ENCODE data around the gene POLR3G.
A peak's percentile ranks its signal among the peaks of the same experiment; 100 is the strongest.

POLR3G gene

GRCh38 chr5:90474235-90475107 is at the start of gene POLR3G, which contains the start of gene MBLAC2:
POLR3G (plus strand) TSS chr5:90474864; CDS start chr5:90485568, 10,704 bp downstream.
MBLAC2 (minus strand) TSS chr5:90474771; CDS start chr5:90474292, 479 bp downstream.
- H3K4me1 ChIP-seq (ENCODE audit: insufficient read depth, low read length), result peaks cover 26% of the 10 kb centered on the region
- peak within 1 kb of the TSS; percentile 93 for H3K9ac ChIP-seq (ENCODE audit: low read depth, low read length)
- peak within 1 kb of the TSS; percentile 99 for H3K4me3 ChIP-seq (ENCODE audit: low read length)
- peak within 1 kb of the TSS; percentile 88 for H3K27ac ChIP-seq (ENCODE audit: low read length)
- H3K27me3 ChIP-seq (ENCODE audit: insufficient read depth, low read length), result no peaks in the 10 kb centered on the region
- H3K9me3 ChIP-seq (ENCODE audit: insufficient read depth, low read depth, low read length), result no peaks in the 10 kb centered on the region
- H3K36me3 ChIP-seq (ENCODE audit: insufficient read depth, low read depth, low read length), result peaks cover 21% of the 10 kb centered on the region; the same call in 1 of the 2 replicates

GRCh38 chr5:90434116-90434714 is 40.4 kb upstream of the POLR3G start:
- H3K27ac ChIP-seq (ENCODE audit: low read length), result no peak overlapping the region
- no peaks in the 10 kb centered on the region for H3K27me3 ChIP-seq (ENCODE audit: insufficient read depth, low read length)
- H3K9me3 ChIP-seq (ENCODE audit: insufficient read depth, low read depth, low read length), result no peaks in the 10 kb centered on the region
- no peak overlapping the region for H3K4me3 ChIP-seq (ENCODE audit: low read length)
- no peaks in the 10 kb centered on the region for H3K4me1 ChIP-seq (ENCODE audit: insufficient read depth, low read length)
- no peaks in the 10 kb centered on the region for H3K36me3 ChIP-seq (ENCODE audit: insufficient read depth, low read depth, low read length)
- H3K9ac ChIP-seq (ENCODE audit: low read depth, low read length), result no peak overlapping the region

DNA sequence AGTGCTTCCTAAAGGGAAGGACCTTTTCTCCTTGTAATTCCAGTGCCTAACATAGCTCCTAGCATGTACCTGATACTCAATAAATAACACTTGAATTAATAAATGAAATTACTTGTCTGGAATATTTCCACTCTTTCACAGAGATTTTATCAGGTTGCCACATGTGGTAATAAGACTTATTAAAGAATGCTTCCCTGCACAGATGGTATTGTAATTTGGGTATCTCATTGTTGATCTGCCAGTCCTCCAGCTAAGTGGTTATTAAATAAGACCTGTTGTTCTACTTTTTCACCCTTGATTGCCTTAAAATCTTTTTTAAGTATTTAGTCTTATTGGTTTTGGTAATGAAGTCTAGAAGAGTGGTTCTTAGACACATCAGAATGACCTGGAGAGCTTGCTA is 37.0 kb upstream of the POLR3G start:
- no peaks in the 10 kb centered on the region for H3K4me1 ChIP-seq (ENCODE audit: insufficient read depth, low read length)
- no peak overlapping the region for H3K27ac ChIP-seq (ENCODE audit: low read length)
- H3K9ac ChIP-seq (ENCODE audit: low read depth, low read length), result no peak overlapping the region
- H3K36me3 ChIP-seq (ENCODE audit: insufficient read depth, low read depth, low read length), result no peaks in the 10 kb centered on the region
- H3K9me3 ChIP-seq (ENCODE audit: insufficient read depth, low read depth, low read length), result no peaks in the 10 kb centered on the region
- H3K4me3 ChIP-seq (ENCODE audit: low read length), result no peak overlapping the region
- H3K27me3 ChIP-seq (ENCODE audit: insufficient read depth, low read length), result no peaks in the 10 kb centered on the region

GRCh38 chr5:90438100-90438499 is 36.6 kb upstream of the POLR3G start:
- Histone ChIP-seq H3K9ac (ENCODE audit: low read depth, low read length) (no peak overlapping the region), H3K27me3 (ENCODE audit: insufficient read depth, low read length) (no peaks in the 10 kb centered on the region), H3K36me3 (ENCODE audit: insufficient read depth, low read depth, low read length) (no peaks in the 10 kb centered on the region), H3K9me3 (ENCODE audit: insufficient read depth, low read depth, low read length) (no peaks in the 10 kb centered on the region), H3K4me3 (ENCODE audit: low read length) (no peak overlapping the region), H3K4me1 (ENCODE audit: insufficient read depth, low read length) (no peaks in the 10 kb centered on the region), H3K27ac (ENCODE audit: low read length) (no peak overlapping the region)

DNA sequence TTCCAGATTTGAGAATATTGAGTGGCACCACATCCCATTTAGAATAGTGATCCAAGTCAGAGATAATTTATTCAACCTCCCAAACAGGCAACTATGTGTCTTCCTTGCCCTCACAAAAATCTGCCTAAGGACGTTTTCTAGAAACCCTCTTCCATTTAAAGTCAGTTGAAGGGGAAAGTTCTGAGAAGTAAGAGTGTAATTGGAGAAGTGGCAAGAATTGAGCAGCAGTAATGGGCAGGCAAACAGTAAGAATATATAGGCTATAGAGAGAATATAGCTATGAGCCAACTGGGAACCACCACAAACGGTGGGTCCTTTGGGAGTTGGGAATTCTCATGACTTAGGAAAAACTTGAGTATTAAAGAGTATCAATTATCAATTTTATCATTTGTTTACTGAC is 34.0 kb upstream of the POLR3G start:
- Histone ChIP-seq H3K9ac (ENCODE audit: low read depth, low read length) (no peak overlapping the region), H3K27me3 (ENCODE audit: insufficient read depth, low read length) (no peaks in the 10 kb centered on the region)

DNA sequence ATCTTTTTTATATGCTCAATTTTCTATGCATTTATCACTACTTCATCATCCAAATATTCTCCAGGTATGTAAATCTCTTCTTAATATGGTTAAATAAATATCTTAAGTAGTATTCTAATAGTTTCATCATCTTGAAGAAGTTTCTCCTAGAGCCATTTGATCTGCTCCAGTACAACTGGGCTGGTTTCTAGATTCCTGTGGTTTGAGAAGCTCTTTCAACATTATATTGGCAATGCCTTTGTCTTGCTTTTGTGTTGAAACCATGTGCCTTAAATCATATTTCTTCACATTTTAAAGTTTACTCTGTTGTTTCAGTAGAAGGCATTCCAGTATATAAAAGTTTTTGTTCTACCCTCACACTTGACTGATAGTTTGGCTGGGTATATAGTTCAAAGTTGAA is 27.7 kb upstream of the POLR3G start:
- no peaks in the 10 kb centered on the region for H3K36me3 ChIP-seq (ENCODE audit: insufficient read depth, low read depth, low read length)
- no peak overlapping the region for H3K4me3 ChIP-seq (ENCODE audit: low read length)
- no peaks in the 10 kb centered on the region for H3K9me3 ChIP-seq (ENCODE audit: insufficient read depth, low read depth, low read length)
- no peak overlapping the region for H3K9ac ChIP-seq (ENCODE audit: low read depth, low read length)
- no peaks in the 10 kb centered on the region for H3K4me1 ChIP-seq (ENCODE audit: insufficient read depth, low read length)
- no peak overlapping the region for H3K27ac ChIP-seq (ENCODE audit: low read length)
- H3K27me3 ChIP-seq (ENCODE audit: insufficient read depth, low read length), result no peaks in the 10 kb centered on the region

More for the DNA sequence above, 34.0 kb upstream of the POLR3G start:
- no peak overlapping the region for H3K4me3 ChIP-seq (ENCODE audit: low read length)
- H3K27ac ChIP-seq (ENCODE audit: low read length), result no peak overlapping the region
- no peaks in the 10 kb centered on the region for H3K4me1 ChIP-seq (ENCODE audit: insufficient read depth, low read length)
- H3K36me3 ChIP-seq (ENCODE audit: insufficient read depth, low read depth, low read length), result no peaks in the 10 kb centered on the region
- H3K9me3 ChIP-seq (ENCODE audit: insufficient read depth, low read depth, low read length), result no peaks in the 10 kb centered on the region

GRCh38 chr5:90461288-90461687 is 13.4 kb upstream of the POLR3G start:
- Histone ChIP-seq H3K4me3 (ENCODE audit: low read length) (peak overlapping the region; percentile 16; the same call in 1 of the 2 replicates), H3K36me3 (ENCODE audit: insufficient read depth, low read depth, low read length) (0 out of 2 replicates have a peak, but pooled peaks cover 5% of the 10 kb centered on the region), H3K27me3 (ENCODE audit: insufficient read depth, low read length) (no peaks in the 10 kb centered on the region), H3K9me3 (ENCODE audit: insufficient read depth, low read depth, low read length) (no peaks in the 10 kb centered on the region), H3K9ac (ENCODE audit: low read depth, low read length) (no peak overlapping the region), H3K27ac (ENCODE audit: low read length) (no peak overlapping the region), H3K4me1 (ENCODE audit: insufficient read depth, low read length) (peaks cover 6% of the 10 kb centered on the region; the same call in 1 of the 2 replicates)

DNA sequence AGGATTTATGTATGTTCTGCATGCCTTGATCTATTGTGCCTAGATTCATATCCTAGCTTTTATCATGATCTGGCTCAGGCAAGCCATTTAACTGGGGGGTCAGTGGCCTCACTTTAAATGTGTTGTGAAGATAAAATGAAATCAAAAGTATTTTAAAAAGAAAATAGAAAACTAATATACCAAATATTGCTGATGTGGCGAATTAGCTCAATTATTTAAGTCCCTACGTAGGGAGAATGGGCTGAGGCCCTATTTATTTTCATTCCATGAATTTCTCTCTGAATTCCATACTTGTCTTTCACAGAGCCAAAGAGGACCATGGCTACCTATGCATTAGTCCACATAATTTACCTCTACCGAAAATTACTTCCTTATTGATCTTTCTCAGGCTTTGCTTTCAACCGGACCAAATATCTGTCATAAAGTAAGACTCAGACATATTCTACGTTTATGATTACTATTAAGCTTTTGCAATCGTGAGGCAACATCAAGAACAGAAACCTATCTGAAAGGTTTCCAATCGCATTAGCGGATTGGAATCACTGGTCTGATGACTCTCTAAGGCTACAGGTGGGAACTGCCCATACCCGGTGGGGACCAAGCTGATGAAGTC is 1.8 kb upstream of the POLR3G start:
- H3K36me3 ChIP-seq (ENCODE audit: insufficient read depth, low read depth, low read length), result peaks cover 5% of the 10 kb centered on the region; the same call in 1 of the 2 replicates
- peak overlapping the region; percentile 93; the same call in 1 of the 2 replicates for H3K9ac ChIP-seq (ENCODE audit: low read depth, low read length)
- no peak overlapping the region for H3K27ac ChIP-seq (ENCODE audit: low read length)
- H3K4me3 ChIP-seq (ENCODE audit: low read length), result peak overlapping the region; percentile 99
- H3K4me1 ChIP-seq (ENCODE audit: insufficient read depth, low read length), result peaks cover 16% of the 10 kb centered on the region
- no peaks in the 10 kb centered on the region for H3K27me3 ChIP-seq (ENCODE audit: insufficient read depth, low read length)
- no peaks in the 10 kb centered on the region for H3K9me3 ChIP-seq (ENCODE audit: insufficient read depth, low read depth, low read length)

- Histone ChIP-seq H3K9me3 (ENCODE audit: insufficient read depth, low read depth, low read length) (no peaks in the 10 kb centered on the region), H3K36me3 (ENCODE audit: insufficient read depth, low read depth, low read length) (peaks cover 12% of the 10 kb centered on the region; the same call in 1 of the 2 replicates), H3K27me3 (ENCODE audit: insufficient read depth, low read length) (no peaks in the 10 kb centered on the region), H3K9ac (ENCODE audit: low read depth, low read length) (peak overlapping the region; percentile 93), H3K27ac (ENCODE audit: low read length) (peak overlapping the region; percentile 39), H3K4me1 (ENCODE audit: insufficient read depth, low read length) (peaks cover 20% of the 10 kb centered on the region), H3K4me3 (ENCODE audit: low read length) (peak overlapping the region; percentile 99)
Observed at GRCh38 chr5:90473396-90474234, 1.0 kb upstream of the POLR3G start.

DNA sequence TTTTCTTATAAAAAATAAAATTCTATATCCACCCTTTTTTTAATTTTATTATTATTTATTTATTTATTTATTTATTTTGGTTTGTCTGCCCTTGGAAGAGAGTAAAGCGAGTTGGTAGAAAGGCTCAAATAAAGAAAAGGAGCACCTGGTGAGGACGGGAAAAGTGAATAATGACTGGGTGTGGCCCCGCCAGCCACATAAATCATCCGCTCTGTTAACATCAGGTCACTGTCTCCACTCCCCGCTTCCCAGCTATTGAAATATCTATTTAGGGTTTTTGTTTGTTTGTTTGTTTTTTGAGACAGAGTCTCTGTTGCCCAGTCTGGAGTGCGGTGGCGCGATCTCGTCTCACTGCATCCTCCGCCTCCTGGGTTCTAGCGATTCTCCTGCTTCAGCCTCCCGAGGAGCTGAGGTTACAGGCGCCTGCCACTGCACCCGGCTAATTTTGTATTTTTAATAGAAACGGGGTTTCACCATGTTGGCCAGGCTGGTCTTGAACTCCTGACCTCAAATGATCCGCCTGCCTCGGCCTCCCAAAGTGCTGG is 844 bp downstream of the POLR3G start:
- Histone ChIP-seq H3K4me1 (ENCODE audit: insufficient read depth, low read length) (peaks cover 31% of the 10 kb centered on the region), H3K27ac (ENCODE audit: low read length) (peak overlapping the region; percentile 88), H3K9ac (ENCODE audit: low read depth, low read length) (peak overlapping the region; percentile 93; the same call in 1 of the 2 replicates), H3K4me3 (ENCODE audit: low read length) (peak overlapping the region; percentile 99), H3K27me3 (ENCODE audit: insufficient read depth, low read length) (no peaks in the 10 kb centered on the region), H3K9me3 (ENCODE audit: insufficient read depth, low read depth, low read length) (no peaks in the 10 kb centered on the region), H3K36me3 (ENCODE audit: insufficient read depth, low read depth, low read length) (peaks cover 31% of the 10 kb centered on the region; the same call in 1 of the 2 replicates)

Measured in iPS-20b (cell line).